HG02678 (cell line): Measurements from ENCODE around the gene CITED2.
A peak's percentile ranks its signal among the peaks of the same experiment; 100 is the strongest.

Source experiments
- ATAC-seq: cut with Tn5 transposase; IDR thresholded peaks from one replicate; pipeline ENCODE4 v1.9.1; 2021; ENCODE audit warnings: mild to moderate bottlenecking, moderate library complexity; ENCODE audit not compliant: unreplicated experiment

CITED2 gene

GRCh38 chr6:139334806-139335446 lies 39.5 kb downstream of the CITED2 start:
- ATAC-seq = no peak

DNA sequence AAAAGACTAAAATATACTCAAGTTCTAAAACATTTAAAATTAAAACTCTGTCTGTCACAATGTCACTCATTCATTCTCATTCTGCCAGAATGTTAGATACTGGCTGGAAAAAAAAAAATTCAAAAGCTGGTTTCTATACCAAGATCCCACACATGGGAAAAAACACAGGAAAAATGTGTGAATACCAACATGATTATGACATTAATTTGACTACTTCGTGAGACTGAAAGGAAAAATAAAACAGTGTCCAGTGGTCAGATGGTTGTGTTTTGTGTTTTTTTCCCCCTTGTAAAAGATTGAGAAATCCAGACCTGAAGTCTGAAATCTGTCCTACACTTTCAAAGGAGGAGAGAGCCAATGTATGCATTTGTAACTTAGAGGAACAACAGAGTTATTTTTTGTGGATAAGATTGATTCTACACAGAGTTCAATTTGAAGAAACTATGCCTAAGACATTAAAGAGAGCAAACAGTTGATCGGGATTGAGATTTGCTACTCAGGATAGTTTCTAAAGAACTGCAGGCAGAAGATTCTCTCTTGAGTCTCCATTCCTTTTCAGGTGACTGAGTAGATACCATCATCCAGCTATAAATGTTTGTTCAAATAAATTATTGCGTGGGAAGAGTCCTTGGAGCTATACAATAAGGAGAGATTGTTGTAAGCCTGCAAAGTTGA lies 43.5 kb downstream of the CITED2 start:
- ATAC-seq = no peak

- no peak for ATAC-seq
Measured at GRCh38 chr6:139330306-139330705, 44.1 kb downstream of the CITED2 start.

- ATAC-seq = no peak
Measured at GRCh38 chr6:139329224-139329623, 45.2 kb downstream of the CITED2 start.

DNA sequence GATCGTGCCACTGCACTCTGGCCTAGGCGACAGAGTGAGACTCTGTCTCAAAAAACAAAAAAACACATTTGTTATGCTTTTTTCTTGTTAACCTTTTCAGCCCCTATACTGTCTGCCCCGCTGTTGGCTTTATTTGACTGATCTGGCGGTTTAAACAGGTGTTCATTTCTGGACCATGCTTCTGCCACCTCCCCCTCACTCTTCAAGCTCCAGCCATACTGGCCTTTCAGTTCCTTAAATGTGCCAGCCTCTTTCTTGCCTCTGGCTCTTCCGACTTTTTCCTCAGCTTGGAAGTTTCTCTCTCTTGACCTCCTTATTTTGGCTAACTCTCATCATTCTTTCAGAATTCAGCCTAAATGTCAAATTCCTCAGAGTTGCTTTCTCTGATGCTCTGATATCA lies 47.4 kb downstream of the CITED2 start:
- ATAC-seq = peak; percentile 66

GRCh38 chr6:139325686-139326085 lies 48.8 kb downstream of the CITED2 start:
- no peak for ATAC-seq

DNA sequence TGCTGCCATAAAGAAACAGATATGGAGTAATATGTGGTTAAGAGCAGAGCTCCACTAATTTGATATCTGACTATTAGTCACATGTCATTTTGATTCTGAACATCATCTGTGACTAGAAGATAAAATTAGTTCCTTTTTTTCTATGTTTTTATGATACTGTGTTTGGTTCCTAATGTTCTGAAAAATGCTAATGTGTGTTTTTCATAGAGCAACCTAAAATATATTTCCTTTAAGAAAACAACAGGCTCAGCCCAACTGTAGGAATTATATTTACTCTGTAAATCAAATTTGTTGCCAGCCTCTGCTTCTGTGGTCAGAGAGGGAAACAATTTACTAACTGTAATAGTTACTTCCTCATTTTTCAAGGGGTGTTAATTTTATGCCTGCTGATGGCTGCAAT lies 49.3 kb downstream of the CITED2 start:
- ATAC-seq = peak; percentile 50

DNA sequence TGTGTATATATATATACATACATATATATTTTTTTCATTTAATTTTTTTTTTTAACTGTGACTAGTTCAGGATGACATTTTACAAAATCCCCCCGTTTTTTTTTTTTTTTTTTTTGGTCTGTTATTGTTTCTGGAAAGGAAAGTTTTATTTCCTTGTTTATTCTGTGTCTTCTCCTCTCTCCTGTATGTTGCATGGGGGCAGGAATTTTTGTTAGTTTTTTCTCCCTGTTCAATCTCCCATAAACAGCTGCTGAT lies 50.2 kb downstream of the CITED2 start:
- no peak for ATAC-seq

DNA sequence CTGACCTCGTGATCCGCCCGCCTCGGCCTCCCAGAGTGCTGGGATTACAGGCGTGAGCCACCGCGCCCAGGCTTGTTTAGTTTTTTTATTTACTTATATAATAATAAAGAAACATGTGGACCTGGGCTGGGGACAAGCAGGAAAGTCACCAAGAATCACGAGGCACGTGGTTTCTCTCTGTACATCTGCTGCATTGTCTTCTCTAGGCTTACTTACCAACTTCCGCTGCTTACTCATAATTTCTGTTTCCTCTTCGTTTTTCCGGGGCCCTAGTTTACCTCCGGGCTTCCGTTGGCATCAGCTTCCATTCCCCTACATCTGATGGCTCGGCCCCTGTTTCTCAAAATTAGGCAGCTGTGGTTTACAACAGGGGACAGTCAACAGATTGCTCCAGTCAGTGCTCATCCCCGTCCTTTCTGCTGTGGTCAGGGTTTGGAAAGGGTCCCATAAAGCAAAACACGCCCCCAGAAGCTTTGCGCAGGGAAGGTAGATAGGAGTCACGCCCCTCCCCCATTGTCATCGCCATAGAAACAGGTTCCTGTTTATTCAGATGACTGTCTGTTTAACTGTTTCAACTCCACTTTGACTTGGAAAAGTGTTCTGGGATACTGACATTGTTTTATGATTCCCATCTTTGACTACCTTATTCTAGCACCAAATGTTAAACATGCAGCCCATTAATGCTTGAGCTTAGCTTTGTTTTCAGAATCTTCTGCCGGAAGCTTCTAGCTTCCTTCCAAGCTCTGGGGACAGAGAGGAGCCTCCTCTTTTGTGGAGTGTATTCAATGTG lies 50.7 kb downstream of the CITED2 start:
- peak; percentile 33 for ATAC-seq
